ENCODE results near the gene SCGN. TPM values are rescaled to one million over a fixed set of nuclear protein-coding genes. Genes with fewer than 3 reads are reported as not detected.

The SCGN gene
- total and polyA plus RNA-seq, 9 of the 15 experiments (the other 6 are each of a cell fraction or from before 2014, with no cell fraction given): not detected

- FAIRE-seq: no peak
- WGBS (ENCODE audit: insufficient coverage, low coverage, missing lambda C conversion rate): 0% methylated on average over 5 of the region's 5 CpGs
Measured at GRCh38 chr6:25641377-25641776, 10.6 kb upstream of the SCGN start.

GRCh38 chr6:25641940-25642666 is 9.9 kb upstream of the SCGN start:
- CTCF ChIA-PET (ENCODE audit: low intra/inter-chr PET ratio): no interaction called here
- Histone ChIP-seq H3K4me3 (no peak overlapping the region), H3K36me3 (ENCODE audit: control insufficient read depth, insufficient read depth, low read length) (no peaks in the 10 kb centered on the region), H3K79me2 (ENCODE audit: control insufficient read depth, insufficient read depth, low read length) (no peaks in the 10 kb centered on the region), H3K4me2 (ENCODE audit: insufficient read depth, low read length) (no peak overlapping the region), H3K27ac (ENCODE audit: extremely low read depth, low read depth, low read length) (no peak overlapping the region), H3K9me1 (ENCODE audit: control insufficient read depth, insufficient read depth, low read length) (no peaks in the 10 kb centered on the region), H2AFZ (ENCODE audit: low read depth, low read length) (no peak overlapping the region), H3K27me3 (ENCODE audit: control insufficient read depth in 2 of 2, insufficient read depth in 2 of 2, low read length in 2 of 2) (peaks cover 0 to 5% of the 10 kb centered on the region in 2 experiments; a peak in 1 of 5 replicates), H3K4me1 (replicated peaks in 1 of 2; ENCODE audit: control insufficient read depth in 2 of 2, insufficient read depth in 2 of 2, low read length in 2 of 2) (no peaks in the 10 kb centered on the region), H4K20me1 (replicated peaks; ENCODE audit: control insufficient read depth, insufficient read depth, low read length) (no peaks in the 10 kb centered on the region), H3K9me3 (replicated peaks; ENCODE audit: control insufficient read depth, insufficient read depth, low read depth, low read length) (no peaks in the 10 kb centered on the region), H3K9ac (ENCODE audit: insufficient read depth in 1 of 2, low read depth in 2 of 2, low read length in 2 of 2) (no peak overlapping the region)
- BruUV-seq (replicated peaks): no TSS peak
- intact Hi-C loops (cut with micrococcal nuclease) (no loop called here), in situ Hi-C loops (cut with MboI) (no loop called here)
- ATAC-seq: no peak
- 0% methylated on average over 3 of the region's 3 CpGs for WGBS (ENCODE audit: insufficient coverage, low coverage, missing lambda C conversion rate)
- no peak for FAIRE-seq
- no peak for DNase-seq (ENCODE audit: extremely low read depth in 1 of 4, low spot score in 3 of 4)
- POLR2A ChIA-PET: interaction anchor here (0.9 to 1.6 kb wide), 3 partner anchors 10 to 13 kb away, joined by 3 to 4 read pairs (median 3); no protein-coding TSS in a partner anchor
- TF ChIP-seq NR2F6 (CRISPR knock-in tag; IDR thresholded peaks at IDR 0.05) (no peak), ZNF347 (CRISPR knock-in tag; IDR thresholded peaks at IDR 0.05; ENCODE audit: low read depth) (no peak), NFXL1 (CRISPR knock-in tag; IDR thresholded peaks at IDR 0.05) (no peak), MEF2D (tag; conservative IDR thresholded peaks at IDR 0.05; ENCODE audit: low read depth) (no peak), SMARCA5 (IDR thresholded peaks at IDR 0.05) (no peak), ZNF143 (CRISPR knock-in tag; IDR thresholded peaks at IDR 0.05) (no peak), HES1 (IDR thresholded peaks at IDR 0.05; ENCODE audit: low read depth) (no peak), NCOA2 (IDR thresholded peaks at IDR 0.05; ENCODE audit: partially characterized antibody in 2 of 2) (no peak), RNF2 (IDR thresholded peaks at IDR 0.05) (no peak), MXD1 (CRISPR knock-in tag; IDR thresholded peaks at IDR 0.05; ENCODE audit: borderline replicate concordance, poor library complexity, severe bottlenecking) (no peak)

More at GRCh38 chr6:25641377-25641776, 10.6 kb upstream of the SCGN start:
- no peak for DNase-seq (ENCODE audit: extremely low read depth in 1 of 4, low spot score in 3 of 4)
- no peak overlapping the region for H2AFZ ChIP-seq (ENCODE audit: low read depth, low read length)
- H3K9me1 ChIP-seq (ENCODE audit: control insufficient read depth, insufficient read depth, low read length): no peaks in the 10 kb centered on the region
- no peaks in the 10 kb centered on the region for H4K20me1 ChIP-seq (replicated peaks; ENCODE audit: control insufficient read depth, insufficient read depth, low read length)
- TF ChIP-seq SMARCC2 (IDR thresholded peaks at IDR 0.05; ENCODE audit: low read depth): no peak
- no peak for TF ChIP-seq ZNF830 (CRISPR knock-in tag; IDR thresholded peaks at IDR 0.05)
- no peak for TF ChIP-seq C11orf30 (IDR thresholded peaks at IDR 0.05; ENCODE audit: low read depth)
- TF ChIP-seq RBM39 (optimal IDR thresholded peaks at IDR 0.05; ENCODE audit: low read depth, low read length): no peak
- TF ChIP-seq FOSL1 (tag; conservative IDR thresholded peaks at IDR 0.05): no peak
- TF ChIP-seq ZNF197 (CRISPR knock-in tag; IDR thresholded peaks at IDR 0.05; ENCODE audit: low read depth): no peak
- no peaks in the 10 kb centered on the region for H3K4me1 ChIP-seq (replicated peaks in 1 of 2; ENCODE audit: control insufficient read depth in 2 of 2, insufficient read depth in 2 of 2, low read length in 2 of 2)
- CTCF ChIA-PET (ENCODE audit: low intra/inter-chr PET ratio): no interaction called here
- H3K9ac ChIP-seq (ENCODE audit: insufficient read depth in 1 of 2, low read depth in 2 of 2, low read length in 2 of 2): no peak overlapping the region
- no TSS peak for BruUV-seq (replicated peaks)
- POLR2A ChIA-PET: interaction anchor here (0.9 to 1.4 kb wide), 4 partner anchors 10 to 374 kb away, joined by 3 read pairs; no protein-coding TSS in a partner anchor
- H3K9me3 ChIP-seq (replicated peaks; ENCODE audit: control insufficient read depth, insufficient read depth, low read depth, low read length): no peaks in the 10 kb centered on the region
- no peak overlapping the region for H3K4me3 ChIP-seq
- no peak overlapping the region for H3K27ac ChIP-seq (ENCODE audit: extremely low read depth, low read depth, low read length)
- intact Hi-C loops (cut with micrococcal nuclease) (no loop called here), in situ Hi-C loops (cut with MboI) (no loop called here)
- no peak for ATAC-seq
- H3K79me2 ChIP-seq (ENCODE audit: control insufficient read depth, insufficient read depth, low read length): no peaks in the 10 kb centered on the region
- no peaks in the 10 kb centered on the region for H3K36me3 ChIP-seq (ENCODE audit: control insufficient read depth, insufficient read depth, low read length)
- peaks cover 0 to 5% of the 10 kb centered on the region in 2 experiments; a peak in 1 of 5 replicates for H3K27me3 ChIP-seq (ENCODE audit: control insufficient read depth in 2 of 2, insufficient read depth in 2 of 2, low read length in 2 of 2)
- H3K4me2 ChIP-seq (ENCODE audit: insufficient read depth, low read length): no peak overlapping the region

Data from K562 (cell line).